ENCODE data around the gene ZBTB7C.

DNA sequence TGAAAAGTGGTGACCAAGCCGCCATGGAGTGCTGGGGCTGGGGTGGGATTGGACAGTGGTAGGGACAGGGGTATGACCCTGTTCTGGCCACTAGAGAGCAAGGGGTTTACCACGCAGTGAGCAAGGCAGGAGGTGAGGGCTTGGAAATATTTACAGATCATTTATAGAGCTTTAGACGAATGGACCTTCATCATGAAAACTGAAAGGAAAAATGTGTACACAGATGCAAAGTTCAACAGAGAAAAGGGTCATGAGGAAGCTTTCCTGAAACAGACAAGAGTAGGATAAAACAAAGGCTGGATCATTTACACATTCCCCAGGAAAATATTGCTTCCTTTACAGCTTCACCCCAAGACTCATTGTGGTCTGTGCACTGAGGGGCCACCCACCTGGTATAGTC, 348.2 kb downstream of the ZBTB7C start:
- TF ChIP-seq, protein P1, sequence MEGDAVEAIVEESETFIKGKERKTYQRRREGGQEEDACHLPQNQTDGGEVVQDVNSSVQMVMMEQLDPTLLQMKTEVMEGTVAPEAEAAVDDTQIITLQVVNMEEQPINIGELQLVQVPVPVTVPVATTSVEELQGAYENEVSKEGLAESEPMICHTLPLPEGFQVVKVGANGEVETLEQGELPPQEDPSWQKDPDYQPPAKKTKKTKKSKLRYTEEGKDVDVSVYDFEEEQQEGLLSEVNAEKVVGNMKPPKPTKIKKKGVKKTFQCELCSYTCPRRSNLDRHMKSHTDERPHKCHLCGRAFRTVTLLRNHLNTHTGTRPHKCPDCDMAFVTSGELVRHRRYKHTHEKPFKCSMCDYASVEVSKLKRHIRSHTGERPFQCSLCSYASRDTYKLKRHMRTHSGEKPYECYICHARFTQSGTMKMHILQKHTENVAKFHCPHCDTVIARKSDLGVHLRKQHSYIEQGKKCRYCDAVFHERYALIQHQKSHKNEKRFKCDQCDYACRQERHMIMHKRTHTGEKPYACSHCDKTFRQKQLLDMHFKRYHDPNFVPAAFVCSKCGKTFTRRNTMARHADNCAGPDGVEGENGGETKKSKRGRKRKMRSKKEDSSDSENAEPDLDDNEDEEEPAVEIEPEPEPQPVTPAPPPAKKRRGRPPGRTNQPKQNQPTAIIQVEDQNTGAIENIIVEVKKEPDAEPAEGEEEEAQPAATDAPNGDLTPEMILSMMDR (conservative IDR thresholded peaks at IDR 0.05; ENCODE audit: low read length): no peak
- no peak for TF ChIP-seq EZH2phosphoT487 (IDR thresholded peaks at IDR 0.05; ENCODE audit: borderline replicate concordance, low read depth, low read length)

All from OCI-LY7 (cell line).